Rectal smooth muscle tissue (tissue), 1 donor: ENCODE results near the gene ANKRD9.

Experiments used
- H3K27ac ChIP-seq: one replicate; pipeline ENCODE4 v1.7.0; 2013; ENCODE audit warnings: low read depth, low read length, inconsistent platforms
- H3K27me3 ChIP-seq: one replicate; pipeline ENCODE4 v1.7.0; 2013; ENCODE audit warnings: low read length; ENCODE audit not compliant: control insufficient read depth, insufficient read depth
- H3K36me3 ChIP-seq: one replicate; pipeline ENCODE4 v1.7.0; 2013; ENCODE audit warnings: low read length; ENCODE audit not compliant: control insufficient read depth, insufficient read depth
- H3K4me1 ChIP-seq: one replicate; pipeline ENCODE4 v1.7.0; 2013; ENCODE audit warnings: low read length; ENCODE audit not compliant: control insufficient read depth, insufficient read depth
- H3K4me3 ChIP-seq: one replicate; pipeline ENCODE4 v1.7.0; 2013; ENCODE audit warnings: low read length
- H3K9ac ChIP-seq: one replicate; pipeline ENCODE4 v1.7.0; 2013; ENCODE audit warnings: low read length

The ANKRD9 gene

GRCh38 chr14:102464006-102464405 lies 45.6 kb downstream of the ANKRD9 start:
- Histone ChIP-seq H3K36me3 (peaks cover 7% of the 10 kb centered on the region), H3K9ac (no peak overlapping the region), H3K27me3 (no peaks in the 10 kb centered on the region), H3K4me3 (no peak overlapping the region), H3K4me1 (no peaks in the 10 kb centered on the region), H3K27ac (no peak overlapping the region)

DNA sequence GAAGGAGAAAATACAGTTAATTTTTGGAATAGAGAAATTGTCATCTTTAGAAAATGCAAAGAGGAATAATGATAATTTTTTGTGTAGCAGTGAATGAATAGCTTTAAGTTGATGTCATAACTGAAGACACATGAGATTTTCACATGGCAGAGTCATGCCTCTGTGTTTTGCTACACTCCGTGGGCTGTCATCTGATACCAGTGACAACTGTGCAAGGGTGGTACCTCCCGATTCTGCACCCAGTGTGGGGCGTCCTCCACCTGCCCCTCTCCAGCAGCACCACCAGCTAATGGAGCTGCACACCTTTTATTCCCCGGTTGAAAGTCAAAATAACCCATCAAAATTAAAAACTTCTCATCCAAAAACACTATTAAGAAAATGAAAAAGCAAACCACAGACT lies 47.2 kb downstream of the ANKRD9 start:
- H3K36me3 ChIP-seq = peaks cover 7% of the 10 kb centered on the region
- H3K27me3 ChIP-seq = no peaks in the 10 kb centered on the region
- no peaks in the 10 kb centered on the region for H3K4me1 ChIP-seq
- no peak overlapping the region for H3K9ac ChIP-seq
- H3K27ac ChIP-seq = no peak overlapping the region
- H3K4me3 ChIP-seq = no peak overlapping the region

DNA sequence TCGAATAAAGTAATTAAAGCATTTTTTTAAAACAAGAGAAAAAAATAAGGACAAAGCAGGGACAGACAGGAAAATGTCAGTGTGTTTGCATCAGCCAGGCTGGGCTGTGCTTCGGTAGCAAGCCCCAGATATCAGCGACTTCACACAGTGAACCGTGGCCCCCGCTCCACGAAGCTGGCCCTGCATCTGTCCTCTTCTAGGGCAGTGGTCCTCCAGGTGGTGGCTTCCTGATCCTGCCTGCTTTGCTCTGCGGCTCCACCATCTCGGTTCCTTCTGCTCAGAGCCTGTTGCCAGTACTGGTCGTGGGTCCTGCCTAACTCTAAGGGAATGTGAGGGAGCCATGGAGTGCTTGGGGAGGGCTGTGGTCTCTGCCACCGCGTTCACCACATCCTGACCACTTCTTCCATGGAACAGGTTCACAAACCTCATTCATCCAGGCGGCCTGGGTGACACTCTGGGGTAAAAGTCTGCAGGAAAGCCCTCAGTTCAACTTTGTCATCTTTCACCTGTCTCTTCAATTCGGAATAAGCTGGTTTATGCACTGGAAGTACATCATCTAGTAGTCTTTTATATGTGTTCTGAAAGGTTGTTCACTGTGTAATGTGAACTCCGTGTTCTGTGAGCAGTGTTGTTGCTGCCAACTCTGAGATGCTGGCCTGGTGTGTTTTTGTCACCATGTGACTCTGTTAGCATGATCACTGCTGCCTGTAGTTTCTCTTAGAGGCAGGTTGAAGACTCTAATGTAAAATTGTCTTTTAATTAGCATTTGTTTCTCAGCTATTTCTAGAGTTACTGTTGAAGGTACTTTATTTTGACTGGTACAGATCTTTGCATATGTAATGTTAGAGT lies 47.9 kb downstream of the ANKRD9 start:
- H3K36me3 ChIP-seq = peaks cover 8% of the 10 kb centered on the region
- no peak overlapping the region for H3K4me3 ChIP-seq
- H3K4me1 ChIP-seq = no peaks in the 10 kb centered on the region
- no peak overlapping the region for H3K9ac ChIP-seq
- no peaks in the 10 kb centered on the region for H3K27me3 ChIP-seq
- peak overlapping the region; percentile 50 for H3K27ac ChIP-seq

GRCh38 chr14:102457509-102457908 lies 52.1 kb downstream of the ANKRD9 start:
- Histone ChIP-seq H3K27me3 (no peaks in the 10 kb centered on the region), H3K27ac (no peak overlapping the region), H3K9ac (no peak overlapping the region), H3K36me3 (peaks cover 3% of the 10 kb centered on the region), H3K4me1 (no peaks in the 10 kb centered on the region), H3K4me3 (no peak overlapping the region)

DNA sequence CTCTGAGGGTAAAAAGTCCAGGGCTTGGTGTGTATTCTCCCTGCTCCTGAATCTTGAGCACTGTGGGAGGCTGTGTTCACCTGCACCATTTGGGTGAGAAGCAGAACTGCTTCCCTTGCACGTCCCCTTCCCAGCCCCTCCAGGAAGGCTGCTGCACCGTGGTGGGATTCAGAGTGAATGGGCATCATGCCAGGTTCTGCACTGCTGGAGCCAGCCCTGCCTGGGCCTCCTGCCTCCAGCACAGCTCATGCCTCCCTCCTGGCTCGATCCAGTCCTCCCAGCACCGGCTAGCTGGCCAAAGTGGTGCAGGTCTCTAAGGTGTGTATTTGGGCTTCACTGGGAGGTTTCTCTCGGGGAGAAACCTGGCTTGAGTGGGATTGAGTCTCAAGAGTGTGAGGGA lies 54.9 kb downstream of the ANKRD9 start:
- no peaks in the 10 kb centered on the region for H3K27me3 ChIP-seq
- H3K27ac ChIP-seq = no peak overlapping the region
- peaks cover 18% of the 10 kb centered on the region for H3K36me3 ChIP-seq
- H3K4me3 ChIP-seq = no peak overlapping the region
- no peaks in the 10 kb centered on the region for H3K4me1 ChIP-seq
- H3K9ac ChIP-seq = no peak overlapping the region

DNA sequence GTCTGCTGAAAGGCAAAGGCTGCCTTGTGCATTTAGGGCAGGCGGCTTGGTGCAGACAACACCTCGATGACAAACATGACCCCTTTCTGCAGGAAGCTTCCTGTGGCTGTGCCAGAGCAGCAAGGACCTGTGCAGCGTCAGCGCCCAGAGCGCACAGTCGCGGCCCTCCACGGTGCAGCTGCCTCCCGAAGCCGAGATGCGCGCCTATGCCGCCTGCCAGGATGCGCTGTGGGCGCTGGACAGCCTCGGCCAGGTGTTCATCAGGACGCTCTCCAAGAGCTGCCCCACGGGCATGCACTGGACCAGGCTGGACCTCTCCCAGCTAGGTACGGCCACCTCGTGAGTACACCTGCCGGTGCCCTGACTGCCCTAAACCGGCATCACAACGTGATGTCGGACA lies 57.3 kb downstream of the ANKRD9 start:
- Histone ChIP-seq H3K36me3 (peaks cover 23% of the 10 kb centered on the region), H3K27me3 (no peaks in the 10 kb centered on the region), H3K27ac (no peak overlapping the region), H3K9ac (no peak overlapping the region), H3K4me1 (no peaks in the 10 kb centered on the region), H3K4me3 (no peak overlapping the region)
